Smooth muscle cell (in vitro differentiated cells): ENCODE results near the gene IMPDH1. TPM values are rescaled to one million over a fixed set of nuclear protein-coding genes. Genes with fewer than 3 reads are reported as not detected.

ENCODE experiments used
- DNase-seq: peaks from one replicate; lab custom pipeline; 2025; ENCODE audit not compliant: unreplicated experiment; lab: John Stamatoyannopoulos, UW
- H2AFZ ChIP-seq: fragments of 200-600 bp; sonication (generic); 2 replicates; pipeline ENCODE4 v1.6.0; 2016; ENCODE audit warnings: antibody characterized with exemption, low read depth, mild to moderate bottlenecking
- H3F3A ChIP-seq: fragments of 200-600 bp; sonication (generic); 2 replicates; pipeline ENCODE4 v1.6.0; 2017; ENCODE audit warnings: antibody characterized with exemption, low read depth
- H3K27ac ChIP-seq: fragments of 200-600 bp; sonication (generic); 2 replicates; pipeline ENCODE4 v1.5.1; 2016; ENCODE audit warnings: low read depth, mild to moderate bottlenecking
- H3K27me3 ChIP-seq: fragments of 200-600 bp; sonication (generic); 2 replicates; pipeline ENCODE4 v1.6.1; 2016; ENCODE audit warnings: low read depth, mild to moderate bottlenecking
- H3K36me3 ChIP-seq: fragments of 200-600 bp; sonication (generic); 2 replicates; pipeline ENCODE4 v1.5.1; 2016; ENCODE audit warnings: low read depth
- H3K4me1 ChIP-seq: fragments of 200-600 bp; sonication (generic); 2 replicates; pipeline ENCODE4 v1.5.1; 2016; ENCODE audit warnings: low read depth
- H3K4me2 ChIP-seq: fragments of 200-600 bp; sonication (generic); 2 replicates; pipeline ENCODE4 v1.6.0; 2016; ENCODE audit warnings: mild to moderate bottlenecking
- H3K4me3 ChIP-seq: fragments of 200-600 bp; sonication (generic); 2 replicates; pipeline ENCODE4 v1.5.1; 2016; ENCODE audit warnings: mild to moderate bottlenecking
- H3K79me2 ChIP-seq: fragments of 200-600 bp; sonication (generic); 2 replicates; pipeline ENCODE4 v1.6.0; 2016; ENCODE audit warnings: low read depth, mild to moderate bottlenecking
- H3K9ac ChIP-seq: fragments of 200-600 bp; sonication (generic); 2 replicates; pipeline ENCODE4 v1.6.0; 2016; ENCODE audit warnings: low read depth
- H3K9me3 ChIP-seq: fragments of 200-600 bp; sonication (generic); replicated peaks from 2 replicates; pipeline ENCODE4 v1.5.1; 2016; ENCODE audit warnings: low read depth
- H4K20me1 ChIP-seq: fragments of 200-600 bp; sonication (generic); 2 replicates; pipeline ENCODE4 v1.6.0; 2016; ENCODE audit warnings: low read depth
- WGBS: methylation state at CpG from one replicate; pipeline ENCODE4 v1.1.7; 2016; ENCODE audit warnings: low lambda C conversion rate; 5-methylcytosine and 5-hydroxymethylcytosine counted together
- polyA plus RNA-seq: library from polyadenylated mRNA; unstranded; fragments of >200 nt; fragmentation: Nextera tagmentation; extraction: Ambion mirVana; gene quantifications from 2 replicates; pipeline ENCODE4 v1.2.1, GENCODE V29; 2016
- total RNA-seq: library from RNA; depleted of rRNA; stranded (reverse); fragments of >200 nt; gene quantifications from 2 replicates; pipeline ENCODE4 v1.2.3, GENCODE V29; 2014
- TF ChIP-seq, protein P1 (sequence below): fragments of 200-600 bp; sonication (generic); IDR thresholded peaks from 2 replicates; pipeline ENCODE4 v1.5.1; 2017; ENCODE audit warnings: borderline replicate concordance, mild to moderate bottlenecking, antibody characterized with exemption; ENCODE audit not compliant: insufficient read depth, poor library complexity, severe bottlenecking

IMPDH1 gene
- total and polyA plus RNA-seq, 2 experiments from 2014 or later: 48.4 to 129 TPM

DNA sequence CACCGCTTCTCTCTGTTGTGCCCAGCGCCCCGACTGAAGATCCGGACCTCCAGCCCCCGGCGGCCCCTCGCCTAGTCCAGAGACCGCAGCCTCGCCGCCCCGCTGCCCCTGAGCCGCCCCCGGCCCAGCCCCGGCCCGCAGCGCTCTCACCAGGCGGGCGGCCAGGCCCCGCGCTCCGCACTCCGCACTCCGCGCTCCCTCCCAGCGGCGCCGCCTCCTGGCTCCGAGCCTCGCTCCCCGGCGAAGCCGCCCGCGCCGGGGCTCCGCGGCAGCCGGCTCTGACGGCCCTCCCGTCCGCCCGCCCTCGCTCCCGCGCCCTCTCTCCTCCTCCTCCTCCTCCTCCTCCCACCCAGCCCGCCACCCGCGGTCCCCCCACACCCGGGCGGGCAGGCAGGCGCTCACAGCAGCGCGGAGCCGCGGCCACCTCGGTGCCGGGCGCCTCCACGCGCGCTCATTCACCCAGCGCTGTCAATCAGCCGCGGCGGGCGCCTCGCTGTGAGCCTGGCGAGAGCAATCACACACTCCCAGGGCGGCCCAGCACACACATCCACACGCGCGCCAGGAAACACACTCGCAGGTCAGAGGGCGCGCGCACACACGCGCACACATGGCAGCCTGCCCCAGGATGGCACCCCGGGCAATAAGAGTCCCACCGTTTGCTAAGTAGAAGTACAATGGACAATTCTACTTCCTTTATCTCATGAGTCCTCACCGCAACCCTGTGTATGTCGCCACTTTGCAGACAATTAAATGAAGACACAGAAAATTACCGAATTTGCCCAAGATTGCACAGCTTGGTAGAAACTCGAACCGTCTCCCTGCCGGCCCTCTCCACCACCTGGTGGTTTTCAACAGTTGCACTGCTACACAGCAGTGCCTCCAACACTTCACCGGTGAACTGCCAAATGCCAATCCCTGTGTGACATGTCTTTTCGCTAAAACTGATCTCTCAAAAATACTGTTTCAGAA is 48.1 kb downstream of the IMPDH1 start, which contains the start of gene PRRT4:
Gene PRRT4, minus strand, starts transcription at position 280 of the 969 bp plus-strand sequence.
- no peaks in the 10 kb centered on the region for H3K36me3 ChIP-seq
- H3K4me2 ChIP-seq: peak within 1 kb of the TSS; percentile 98
- DNase-seq: no peak
- no peak within 1 kb of the TSS for H3K27ac ChIP-seq
- WGBS: 4% methylated on average over 35 of the region's 88 CpGs
- TF ChIP-seq, protein P1, sequence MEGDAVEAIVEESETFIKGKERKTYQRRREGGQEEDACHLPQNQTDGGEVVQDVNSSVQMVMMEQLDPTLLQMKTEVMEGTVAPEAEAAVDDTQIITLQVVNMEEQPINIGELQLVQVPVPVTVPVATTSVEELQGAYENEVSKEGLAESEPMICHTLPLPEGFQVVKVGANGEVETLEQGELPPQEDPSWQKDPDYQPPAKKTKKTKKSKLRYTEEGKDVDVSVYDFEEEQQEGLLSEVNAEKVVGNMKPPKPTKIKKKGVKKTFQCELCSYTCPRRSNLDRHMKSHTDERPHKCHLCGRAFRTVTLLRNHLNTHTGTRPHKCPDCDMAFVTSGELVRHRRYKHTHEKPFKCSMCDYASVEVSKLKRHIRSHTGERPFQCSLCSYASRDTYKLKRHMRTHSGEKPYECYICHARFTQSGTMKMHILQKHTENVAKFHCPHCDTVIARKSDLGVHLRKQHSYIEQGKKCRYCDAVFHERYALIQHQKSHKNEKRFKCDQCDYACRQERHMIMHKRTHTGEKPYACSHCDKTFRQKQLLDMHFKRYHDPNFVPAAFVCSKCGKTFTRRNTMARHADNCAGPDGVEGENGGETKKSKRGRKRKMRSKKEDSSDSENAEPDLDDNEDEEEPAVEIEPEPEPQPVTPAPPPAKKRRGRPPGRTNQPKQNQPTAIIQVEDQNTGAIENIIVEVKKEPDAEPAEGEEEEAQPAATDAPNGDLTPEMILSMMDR: no peak
- no peaks in the 10 kb centered on the region for H4K20me1 ChIP-seq
- H3K4me1 ChIP-seq: peaks cover 7% of the 10 kb centered on the region
- H3K9me3 ChIP-seq: no peaks in the 10 kb centered on the region
- H3F3A ChIP-seq: peaks cover 6% of the 10 kb centered on the region
- H3K79me2 ChIP-seq: no peaks in the 10 kb centered on the region
- peak within 1 kb of the TSS; percentile 66 for H2AFZ ChIP-seq
- H3K9ac ChIP-seq: no peak within 1 kb of the TSS
- peak within 1 kb of the TSS; percentile 60 for H3K4me3 ChIP-seq
- H3K27me3 ChIP-seq: peaks cover 49% of the 10 kb centered on the region

DNA sequence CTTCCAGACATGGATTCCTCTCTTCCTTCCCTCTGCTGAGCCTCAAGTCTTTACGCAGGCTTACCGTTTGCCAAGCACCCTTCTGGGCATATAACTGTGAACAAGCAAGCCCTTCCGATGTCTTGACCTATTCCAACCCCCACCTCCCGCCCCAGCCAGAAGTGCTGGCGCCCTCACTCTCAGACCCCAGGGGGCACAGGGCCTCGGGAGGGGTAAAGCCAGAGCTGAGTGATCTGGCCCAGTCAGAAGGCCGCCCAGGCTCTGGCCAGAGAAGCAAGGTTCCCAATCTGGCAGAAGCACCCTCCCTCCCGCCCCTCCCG is 49.5 kb downstream of the IMPDH1 start:
- TF ChIP-seq, protein P1: no peak
- 25% methylated on average over 9 of the region's 9 CpGs for WGBS
- Histone ChIP-seq H3F3A (peaks cover 6% of the 10 kb centered on the region), H3K79me2 (no peaks in the 10 kb centered on the region), H3K4me2 (peak overlapping the region; percentile 98), H3K9me3 (no peaks in the 10 kb centered on the region), H3K27ac (no peak overlapping the region), H3K36me3 (no peaks in the 10 kb centered on the region), H3K27me3 (peaks cover 35% of the 10 kb centered on the region), H3K9ac (no peak overlapping the region), H3K4me1 (peaks cover 10% of the 10 kb centered on the region), H4K20me1 (no peaks in the 10 kb centered on the region), H3K4me3 (peak overlapping the region; percentile 60), H2AFZ (no peak overlapping the region)
- DNase-seq: no peak

GRCh38 chr7:128359939-128360338 is 49.8 kb downstream of the IMPDH1 start:
- TF ChIP-seq, protein P1: no peak

More at GRCh38 chr7:128359939-128360338, 49.8 kb downstream of the IMPDH1 start:
- Histone ChIP-seq H3K79me2 (no peaks in the 10 kb centered on the region), H3K4me2 (no peak overlapping the region), H3K36me3 (no peaks in the 10 kb centered on the region), H3K4me1 (peaks cover 10% of the 10 kb centered on the region), H3K27me3 (peaks cover 31% of the 10 kb centered on the region), H3K9ac (no peak overlapping the region), H4K20me1 (no peaks in the 10 kb centered on the region), H3K27ac (no peak overlapping the region), H3F3A (peaks cover 6% of the 10 kb centered on the region), H2AFZ (no peak overlapping the region), H3K9me3 (no peaks in the 10 kb centered on the region), H3K4me3 (no peak overlapping the region)
- DNase-seq: no peak
- 79% methylated on average over 4 of the region's 4 CpGs for whole genome bisulfite sequencing
